GM03348 (cell line): ENCODE results near the gene UHMK1.
"Not testable (repeated sequence)": the region's sequence is repeated elsewhere in the genome, so short reads cannot be mapped to it uniquely, and the experiment has no call there.

Source experiments
- DNase-seq: peaks from one replicate; pipeline ENCODE4 v3.0.0; 2012; ENCODE audit warnings: low spot score

The UHMK1 gene

GRCh38 chr1:162497723-162498495 lies at the start of gene UHMK1:
Gene UHMK1 (plus strand): TSS chr1:162497818. CDS start chr1:162498001, 183 bp downstream.
- DNase-seq: peak; percentile 97

GRCh38 chr1:162454361-162454760 lies 43.3 kb upstream of the UHMK1 start:
- not testable (repeated sequence) for DNase-seq

- no peak for DNase-seq
Observed at GRCh38 chr1:162456323-162456722, 41.3 kb upstream of the UHMK1 start.

- peak; percentile 12 for DNase-seq
Observed at GRCh38 chr1:162458236-162458635, 39.4 kb upstream of the UHMK1 start.

GRCh38 chr1:162462425-162462824 lies 35.2 kb upstream of the UHMK1 start:
- DNase-seq: not testable (repeated sequence)

- no peak for DNase-seq
Observed at GRCh38 chr1:162463021-162463420, 34.6 kb upstream of the UHMK1 start.

GRCh38 chr1:162466797-162467196 lies 30.8 kb upstream of the UHMK1 start:
- DNase-seq: no peak

GRCh38 chr1:162470216-162470615 lies 27.4 kb upstream of the UHMK1 start:
- no peak for DNase-seq

- DNase-seq: no peak
Observed at GRCh38 chr1:162471290-162471853, 26.2 kb upstream of the UHMK1 start.

GRCh38 chr1:162475089-162475488 lies 22.5 kb upstream of the UHMK1 start:
- DNase-seq: no peak

GRCh38 chr1:162475539-162476185 lies 22.0 kb upstream of the UHMK1 start:
- no peak for DNase-seq

- DNase-seq: no peak
Observed at GRCh38 chr1:162476620-162477019, 21.0 kb upstream of the UHMK1 start.

- DNase-seq: peak; percentile 64
Observed at GRCh38 chr1:162485236-162485635, 12.4 kb upstream of the UHMK1 start.

- DNase-seq: no peak
Observed at GRCh38 chr1:162487241-162487640, 10.4 kb upstream of the UHMK1 start.

GRCh38 chr1:162488219-162488618 lies 9.4 kb upstream of the UHMK1 start:
- DNase-seq: no peak

- DNase-seq: not testable (repeated sequence)
Observed at GRCh38 chr1:162495531-162496233, 1.9 kb upstream of the UHMK1 start.

- no peak for DNase-seq
Observed at GRCh38 chr1:162497104-162497722, 405 bp upstream of the UHMK1 start.

- no peak for DNase-seq
Observed at GRCh38 chr1:162498496-162498810, 835 bp downstream of the UHMK1 start.

GRCh38 chr1:162500805-162501204 lies 3.2 kb downstream of the UHMK1 start:
- no peak for DNase-seq

GRCh38 chr1:162502077-162502476 lies 4.5 kb downstream of the UHMK1 start:
- no peak for DNase-seq

GRCh38 chr1:162502928-162503327 lies 5.3 kb downstream of the UHMK1 start:
- DNase-seq: peak; percentile 44

GRCh38 chr1:162527314-162527713 lies 29.7 kb downstream of the UHMK1 start:
- no peak for DNase-seq
